Measurements from ENCODE around the gene SLC39A13.

DNA sequence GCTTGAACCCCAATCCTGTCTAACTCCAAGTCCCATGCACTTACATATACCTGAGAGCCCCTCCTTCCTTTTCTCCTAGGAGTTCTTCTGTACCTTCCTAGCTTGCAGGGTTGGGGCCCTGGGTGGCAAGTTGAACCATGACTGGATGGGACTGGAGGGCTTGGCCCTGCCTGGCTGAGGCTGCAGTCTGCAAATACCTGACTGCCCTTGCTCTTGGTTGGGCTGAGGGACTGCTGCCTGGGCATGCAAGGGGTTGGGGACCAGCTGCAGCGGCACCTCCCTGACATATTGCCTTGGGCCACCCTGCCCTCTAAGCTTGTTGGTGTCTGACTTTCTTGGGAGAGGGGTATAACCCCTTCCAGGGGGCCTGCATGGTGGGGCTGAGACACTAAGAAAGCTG lies 9.8 kb upstream of the SLC39A13 start:
- TF ChIP-seq FIP1L1 (IDR thresholded peaks at IDR 0.05; ENCODE audit: borderline replicate concordance, insufficient read depth, low read depth, low read length), result no peak
- TF ChIP-seq, protein P1, sequence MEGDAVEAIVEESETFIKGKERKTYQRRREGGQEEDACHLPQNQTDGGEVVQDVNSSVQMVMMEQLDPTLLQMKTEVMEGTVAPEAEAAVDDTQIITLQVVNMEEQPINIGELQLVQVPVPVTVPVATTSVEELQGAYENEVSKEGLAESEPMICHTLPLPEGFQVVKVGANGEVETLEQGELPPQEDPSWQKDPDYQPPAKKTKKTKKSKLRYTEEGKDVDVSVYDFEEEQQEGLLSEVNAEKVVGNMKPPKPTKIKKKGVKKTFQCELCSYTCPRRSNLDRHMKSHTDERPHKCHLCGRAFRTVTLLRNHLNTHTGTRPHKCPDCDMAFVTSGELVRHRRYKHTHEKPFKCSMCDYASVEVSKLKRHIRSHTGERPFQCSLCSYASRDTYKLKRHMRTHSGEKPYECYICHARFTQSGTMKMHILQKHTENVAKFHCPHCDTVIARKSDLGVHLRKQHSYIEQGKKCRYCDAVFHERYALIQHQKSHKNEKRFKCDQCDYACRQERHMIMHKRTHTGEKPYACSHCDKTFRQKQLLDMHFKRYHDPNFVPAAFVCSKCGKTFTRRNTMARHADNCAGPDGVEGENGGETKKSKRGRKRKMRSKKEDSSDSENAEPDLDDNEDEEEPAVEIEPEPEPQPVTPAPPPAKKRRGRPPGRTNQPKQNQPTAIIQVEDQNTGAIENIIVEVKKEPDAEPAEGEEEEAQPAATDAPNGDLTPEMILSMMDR (CRISPR knock-in tag; IDR thresholded peaks at IDR 0.05), result no peak
